Endothelial cell of umbilical vein (primary cell): ENCODE results near the gene KANK2. TPM values are rescaled to one million over a fixed set of nuclear protein-coding genes. Genes with fewer than 3 reads are reported as not detected.

ENCODE experiments used
- BruUV-seq: library from RNA; stranded (reverse); fragments of 400-500 nt; replicated peaks from 2 replicates; lab custom pipeline; 2021; lab: Mats Ljungman, UMichigan
- CTCF ChIA-PET: fragments of 300-600, 350-600 bp; sonication (Branson Sonifier 250); formaldehyde crosslinking; loops from one replicate; lab custom pipeline; 2021; ENCODE audit warnings: antibody characterized with exemption, inconsistent platforms; lab: Charles Lee
- POLR2A ChIA-PET: fragments of 300-600, 350-600 bp; sonication (Branson Sonifier 250); formaldehyde crosslinking; loops from one replicate; lab custom pipeline; 2021; ENCODE audit warnings: antibody characterized with exemption, inconsistent platforms; lab: Charles Lee
- DNase-seq: peaks from one replicate; pipeline ENCODE4 v3.0.0-alpha.2; 2011; ENCODE audit warnings: low read depth, low spot score
- FAIRE-seq: peaks from 2 replicates; lab custom pipeline; 2011; peaks lifted over from hg19 to GRCh38; lab: Jason Lieb, UNC
- H2AFZ ChIP-seq: 2 replicates; pipeline ENCODE4 v1.6.0; 2012; ENCODE audit warnings: low read depth, low read length, control low read depth, inconsistent platforms
- H3K27ac ChIP-seq: 2 replicates; pipeline ENCODE4 v1.5.1; 2011; ENCODE audit warnings: low read depth, mild to moderate bottlenecking, control low read depth, low read length, moderate library complexity; ENCODE audit not compliant: insufficient read depth
- H3K27me3 ChIP-seq, 2 experiments: 2 replicates each; pipeline versions ENCODE4 v1.6.0 to v1.6.1; 2011; ENCODE audit warnings: low read length in 2 of 2, mixed read lengths in 1 of 2; ENCODE audit not compliant: control insufficient read depth in 2 of 2, insufficient read depth in 2 of 2
- H3K36me3 ChIP-seq, 2 experiments: 2 replicates in 1 of 2; 3 replicates in 1 of 2; pipeline ENCODE4 v1.5.1; 2011; ENCODE audit warnings: low read length in 2 of 2, mild to moderate bottlenecking in 1 of 2, moderate library complexity in 1 of 2; ENCODE audit not compliant: control insufficient read depth in 2 of 2, insufficient read depth in 2 of 2; ENCODE audit errors: extremely low read depth in 1 of 2
- H3K4me1 ChIP-seq: 3 replicates; pipeline ENCODE4 v1.5.1; 2011; ENCODE audit warnings: mild to moderate bottlenecking, low read length; ENCODE audit not compliant: control insufficient read depth, insufficient read depth; ENCODE audit errors: extremely low read depth
- H3K4me2 ChIP-seq: 2 replicates; pipeline ENCODE4 v1.6.1; 2011; ENCODE audit warnings: low read length, control low read depth, mixed read lengths; ENCODE audit not compliant: insufficient read depth
- H3K4me3 ChIP-seq, 3 experiments: fragments of 200-600 bp in 1 of 3; sonication (generic), shearing (Covaris generic) in 1 of 3; replicated peaks in 1 of 3; 2 replicates each; pipeline ENCODE4 v1.5.1; 2011 to 2016; ENCODE audit warnings: control low read depth in 3 of 3, low read length in 3 of 3, mild to moderate bottlenecking in 2 of 3, inconsistent platforms in 1 of 3, low read depth in 1 of 3, moderate library complexity in 1 of 3; ENCODE audit not compliant: insufficient read depth in 1 of 3
- H3K79me2 ChIP-seq: 2 replicates; pipeline ENCODE4 v1.6.0; 2012; ENCODE audit warnings: low read length, inconsistent platforms; ENCODE audit not compliant: control insufficient read depth, insufficient read depth
- H3K9ac ChIP-seq: replicated peaks from 2 replicates; pipeline ENCODE3; 2011; ENCODE audit warnings: low read length, control low read depth; ENCODE audit not compliant: insufficient read depth; ENCODE audit errors: extremely low read depth
- H3K9me1 ChIP-seq: replicated peaks from 3 replicates; pipeline ENCODE4 v1.6.0; 2011; ENCODE audit warnings: mild to moderate bottlenecking, low read length; ENCODE audit not compliant: control insufficient read depth, insufficient read depth; ENCODE audit errors: extremely low read depth
- H3K9me3 ChIP-seq: replicated peaks from 2 replicates; pipeline ENCODE4 v1.5.1; 2012; ENCODE audit warnings: low read length, inconsistent platforms; ENCODE audit not compliant: control insufficient read depth, insufficient read depth
- H4K20me1 ChIP-seq: replicated peaks from 2 replicates; pipeline ENCODE3; 2011; ENCODE audit warnings: mild to moderate bottlenecking, low read length; ENCODE audit not compliant: control insufficient read depth, insufficient read depth; ENCODE audit errors: extremely low read depth
- EZH2 ChIP-seq: IDR thresholded peaks from 2 replicates; pipeline ENCODE4 v1.6.1; 2012; ENCODE audit warnings: borderline replicate concordance, low read depth, mild to moderate bottlenecking, moderate library complexity, low read length, inconsistent platforms; ENCODE audit not compliant: severe bottlenecking
- FOS ChIP-seq: IDR thresholded peaks from 2 replicates; pipeline ENCODE4 v1.6.1; 2011; ENCODE audit warnings: mild to moderate bottlenecking, low read length, moderate library complexity, borderline replicate concordance; ENCODE audit not compliant: insufficient read depth
- GATA2 ChIP-seq: IDR thresholded peaks from 2 replicates; pipeline ENCODE4 v1.7.0; 2011; ENCODE audit warnings: low read depth, mild to moderate bottlenecking, moderate library complexity, mixed read lengths, low read length; ENCODE audit not compliant: insufficient read length, insufficient read depth
- JUN ChIP-seq: IDR thresholded peaks from 2 replicates; pipeline ENCODE4 v1.6.1; 2011; ENCODE audit warnings: borderline replicate concordance, low read depth; ENCODE audit not compliant: insufficient read length, insufficient read depth
- MYC ChIP-seq: IDR thresholded peaks from one replicate; pipeline ENCODE4 v1.6.1; 2011; ENCODE audit warnings: mild to moderate bottlenecking, low read depth, low read length
- POLR2A ChIP-seq: IDR thresholded peaks from 2 replicates; pipeline ENCODE4 v1.6.1; 2012; ENCODE audit warnings: low read depth, mild to moderate bottlenecking, control low read depth, low read length
- POLR2AphosphoS5 ChIP-seq: IDR thresholded peaks from 2 replicates; pipeline ENCODE4 v1.6.1; 2012; ENCODE audit warnings: low read depth, mild to moderate bottlenecking, control low read depth, low read length, moderate library complexity; ENCODE audit not compliant: insufficient read depth
- dilution Hi-C: fragments of 300-500 bp; cut with MboI; formaldehyde crosslinking; loops from one replicate; pipeline ENCODE4 v1.15.0; 2019; ENCODE audit warnings: low sequenced_read_pairs; ENCODE audit not compliant: extremely low pct_ligation_motif_present
- intact Hi-C: fragments of 100-400 bp; cut with micrococcal nuclease; formaldehyde crosslinking; loops from one replicate; pipeline ENCODE4 v1.10.0; 2022
- polyA plus RNA-seq, 4 experiments: library from polyadenylated mRNA; depleted of rRNA in 3 of 4; stranded (reverse) in 3 of 4; unstranded in 1 of 4; fragments of >200 nt; gene quantifications; 2 replicates each; pipeline versions ENCODE4 v1.2.1 to v1.2.3, GENCODE V29; 2011 to 2012; ENCODE audit warnings: missing spikeins in 1 of 4
- total RNA-seq: library from RNA; stranded (reverse); gene quantifications from 2 replicates; pipeline ENCODE4 v1.2.3, GENCODE V29; 2021
- TF ChIP-seq, protein P1 (sequence below), 2 donors: IDR thresholded peaks; 1 replicate in 1 of 2; 2 replicates in 1 of 2; pipeline ENCODE4 v1.5.1; 2011; ENCODE audit warnings: low read length in 2 of 2, mild to moderate bottlenecking in 2 of 2, moderate library complexity in 2 of 2, control low read depth in 1 of 2, inconsistent platforms in 1 of 2, low read depth in 1 of 2; ENCODE audit not compliant: insufficient read depth in 1 of 2; ENCODE audit errors: extremely low read depth in 1 of 2
- TF ChIP-seq, protein P2 (sequence below): IDR thresholded peaks from 2 replicates; pipeline ENCODE4 v1.6.1; 2011; ENCODE audit not compliant: insufficient read depth, insufficient read length

The KANK2 gene
- total and polyA plus RNA-seq, 2 donors (not counting 3 experiments of a cell fraction or from before 2014, with no cell fraction given): 41.7 to 77.9 TPM

DNA sequence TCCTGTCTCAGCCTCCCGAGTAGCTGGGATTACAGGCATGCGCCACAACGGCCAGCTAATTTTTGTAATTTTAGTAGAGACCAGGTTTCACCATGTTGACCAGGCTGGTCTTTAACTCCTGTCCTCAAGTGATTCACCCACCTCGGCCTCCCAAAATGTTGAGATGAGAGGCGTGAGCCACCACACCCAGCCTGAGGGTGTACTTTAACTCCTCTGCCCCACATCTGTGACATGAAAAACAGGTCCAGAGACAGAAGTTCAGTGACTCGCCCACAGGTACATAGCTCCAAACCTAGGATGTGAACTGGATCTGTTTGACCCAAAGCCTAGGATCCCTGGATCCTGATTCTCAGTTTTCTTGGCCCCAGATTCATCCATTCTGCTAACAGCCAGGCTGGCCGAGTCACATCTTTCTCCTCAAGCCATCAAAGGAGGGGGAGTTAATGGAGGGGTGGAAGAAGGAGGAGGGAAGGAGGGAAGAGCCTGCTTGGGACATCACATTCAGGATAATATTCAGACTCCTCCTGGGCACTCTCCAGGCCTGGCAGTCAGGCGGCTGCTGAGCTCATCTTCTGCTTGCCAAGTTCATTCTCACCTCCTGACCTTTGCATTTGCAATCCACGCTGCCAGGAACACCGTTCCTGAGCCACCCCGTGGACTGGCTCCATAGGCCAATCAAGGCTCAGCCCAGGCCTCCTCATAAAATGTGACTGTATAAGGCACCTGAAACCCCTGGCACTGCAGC is 44.9 kb downstream of the KANK2 start:
- no peak for FAIRE-seq
- BruUV-seq: no TSS peak
- TF ChIP-seq EZH2 (no peak), POLR2AphosphoS5 (no peak), POLR2A (no peak), MYC (no peak), JUN (no peak), FOS (no peak), GATA2 (no peak)
- TF ChIP-seq, protein P1, sequence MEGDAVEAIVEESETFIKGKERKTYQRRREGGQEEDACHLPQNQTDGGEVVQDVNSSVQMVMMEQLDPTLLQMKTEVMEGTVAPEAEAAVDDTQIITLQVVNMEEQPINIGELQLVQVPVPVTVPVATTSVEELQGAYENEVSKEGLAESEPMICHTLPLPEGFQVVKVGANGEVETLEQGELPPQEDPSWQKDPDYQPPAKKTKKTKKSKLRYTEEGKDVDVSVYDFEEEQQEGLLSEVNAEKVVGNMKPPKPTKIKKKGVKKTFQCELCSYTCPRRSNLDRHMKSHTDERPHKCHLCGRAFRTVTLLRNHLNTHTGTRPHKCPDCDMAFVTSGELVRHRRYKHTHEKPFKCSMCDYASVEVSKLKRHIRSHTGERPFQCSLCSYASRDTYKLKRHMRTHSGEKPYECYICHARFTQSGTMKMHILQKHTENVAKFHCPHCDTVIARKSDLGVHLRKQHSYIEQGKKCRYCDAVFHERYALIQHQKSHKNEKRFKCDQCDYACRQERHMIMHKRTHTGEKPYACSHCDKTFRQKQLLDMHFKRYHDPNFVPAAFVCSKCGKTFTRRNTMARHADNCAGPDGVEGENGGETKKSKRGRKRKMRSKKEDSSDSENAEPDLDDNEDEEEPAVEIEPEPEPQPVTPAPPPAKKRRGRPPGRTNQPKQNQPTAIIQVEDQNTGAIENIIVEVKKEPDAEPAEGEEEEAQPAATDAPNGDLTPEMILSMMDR (IDR thresholded peaks at IDR 0.05; ENCODE audit: extremely low read depth in 1 of 2, insufficient read depth in 1 of 2, low read depth in 1 of 2, low read length in 2 of 2): no peak
- TF ChIP-seq, protein P2, sequence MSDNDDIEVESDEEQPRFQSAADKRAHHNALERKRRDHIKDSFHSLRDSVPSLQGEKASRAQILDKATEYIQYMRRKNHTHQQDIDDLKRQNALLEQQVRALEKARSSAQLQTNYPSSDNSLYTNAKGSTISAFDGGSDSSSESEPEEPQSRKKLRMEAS: no peak

More for the DNA sequence above, 44.9 kb downstream of the KANK2 start:
- Histone ChIP-seq H4K20me1 (no peaks in the 10 kb centered on the region), H2AFZ (peak overlapping the region; percentile 57), H3K9me3 (no peaks in the 10 kb centered on the region), H3K27me3 (no peaks in the 10 kb centered on the region), H3K4me2 (peak overlapping the region; percentile 37), H3K4me3 (no peak overlapping the region), H3K27ac (peak overlapping the region; percentile 68), H3K9ac (peak overlapping the region; percentile 53), H3K9me1 (no peaks in the 10 kb centered on the region), H3K4me1 (peaks cover 22% of the 10 kb centered on the region), H3K79me2 (peaks cover 46% of the 10 kb centered on the region), H3K36me3 (no peaks in the 10 kb centered on the region)
- DNase-seq: peak; percentile 67
- ChIA-PET CTCF (interaction anchor here (0.6 to 2.6 kb wide), 5 partner anchors 9 to 51 kb away, joined by 3 to 13 read pairs (median 7); no protein-coding TSS in a partner anchor), POLR2A (no interaction called here)
- intact Hi-C loops (no loop called here), dilution Hi-C loops (no loop called here)
